Panc1 (cell line): ENCODE data around the gene PILRA. TPM values are rescaled to one million over a fixed set of nuclear protein-coding genes. Genes with fewer than 3 reads are reported as not detected.

Source experiments
- ATAC-seq: fragments of 200-7000 bp; cut with Tn5 transposase; 2 replicates; pipeline ENCODE4 v1.9.1; 2020; ENCODE audit warnings: mild to moderate bottlenecking, moderate library complexity
- BruUV-seq: library from RNA; stranded (reverse); fragments of 400-500 nt; replicated peaks from 2 replicates; lab custom pipeline; 2021; lab: Mats Ljungman, UMichigan
- CTCF ChIA-PET: fragments of 300-600 bp; sonication (Branson Sonifier 250); formaldehyde crosslinking; loops from one replicate; lab custom pipeline; 2022; ENCODE audit warnings: antibody characterized with exemption; lab: Charles Lee
- POLR2A ChIA-PET: fragments of 300-600 bp; sonication (Branson Sonifier 250); formaldehyde crosslinking; loops from one replicate; lab custom pipeline; 2022; ENCODE audit warnings: antibody characterized with exemption; lab: Charles Lee
- DNase-seq: peaks from one replicate; pipeline ENCODE4 v3.0.0-alpha.2; 2010; ENCODE audit warnings: low read depth, low spot score
- H3K27ac ChIP-seq: 2 replicates; pipeline ENCODE4 v1.5.1; 2011; ENCODE audit warnings: mild to moderate bottlenecking, low read length, inconsistent platforms
- H3K27me3 ChIP-seq: fragments of 200-500 bp; sonication (Bioruptor generic); 2 replicates; pipeline ENCODE4 v1.6.0; 2014; ENCODE audit warnings: low read length, inconsistent platforms; ENCODE audit not compliant: control insufficient read depth, insufficient read depth
- H3K36me3 ChIP-seq: fragments of 200-500 bp; sonication (Bioruptor generic); 2 replicates; pipeline ENCODE4 v1.5.1; 2014; ENCODE audit warnings: inconsistent platforms, mild to moderate bottlenecking, low read length, moderate library complexity; ENCODE audit not compliant: control insufficient read depth, insufficient read depth
- H3K4me1 ChIP-seq: 2 replicates; pipeline ENCODE4 v1.5.1; 2011; ENCODE audit warnings: inconsistent platforms, mild to moderate bottlenecking, low read length, moderate library complexity; ENCODE audit not compliant: control insufficient read depth, insufficient read depth
- H3K4me3 ChIP-seq, 2 experiments: 2 replicates each; pipeline ENCODE4 v1.5.1; 2011 to 2012; ENCODE audit warnings: low read depth in 2 of 2, low read length in 2 of 2, mild to moderate bottlenecking in 2 of 2, inconsistent platforms in 1 of 2, moderate library complexity in 1 of 2
- H3K9me3 ChIP-seq: fragments of 200-500 bp; sonication (Bioruptor generic); 2 replicates; pipeline ENCODE4 v1.5.1; 2014; ENCODE audit warnings: low read depth, mild to moderate bottlenecking, inconsistent platforms, low read length, moderate library complexity; ENCODE audit not compliant: control insufficient read depth, insufficient read depth
- CTCF ChIP-seq: fragments of 450-650 bp; IDR thresholded peaks from 2 replicates; pipeline ENCODE4 v1.5.1; 2017; ENCODE audit warnings: mild to moderate bottlenecking
- POLR2AphosphoS5 ChIP-seq: IDR thresholded peaks from 2 replicates; pipeline ENCODE4 v1.6.1; 2012; ENCODE audit warnings: mild to moderate bottlenecking, low read depth, low read length, moderate library complexity
- REST ChIP-seq, 2 experiments: IDR thresholded peaks; 2 replicates each; pipeline ENCODE4 v1.6.1; 2011 to 2012; ENCODE audit warnings: low read depth in 2 of 2, control low read depth in 1 of 2, low read length in 1 of 2, mild to moderate bottlenecking in 1 of 2, moderate library complexity in 1 of 2; ENCODE audit not compliant: insufficient read depth in 1 of 2
- SIN3A ChIP-seq: IDR thresholded peaks from 2 replicates; pipeline ENCODE4 v1.6.1; 2012; ENCODE audit warnings: low read depth, mild to moderate bottlenecking, low read length, moderate library complexity, borderline replicate concordance; ENCODE audit not compliant: insufficient read depth
- TCF7L2 ChIP-seq: IDR thresholded peaks from 2 replicates; pipeline ENCODE4 v1.6.1; 2011; ENCODE audit warnings: mild to moderate bottlenecking, low read depth, low read length, inconsistent platforms
- in situ Hi-C: cut with HindIII; loops from 2 replicates; pipeline ENCODE4 v1.10.0; 2016; ENCODE audit warnings: low sequenced_read_pairs, low pct_unique_long_range_greater_than_20kb
- intact Hi-C: fragments of 100-400 bp; cut with micrococcal nuclease; formaldehyde crosslinking; loops from one replicate; pipeline ENCODE4 v1.10.0; 2022; ENCODE audit not compliant: unreplicated experiment
- total RNA-seq: library from RNA; stranded (reverse); gene quantifications from one replicate; pipeline ENCODE4 v1.2.1, GENCODE V29; 2021; ENCODE audit not compliant: unreplicated experiment

PILRA gene
- total RNA-seq, 1 experiment from 2014 or later = 4.8 TPM

GRCh38 chr7:100398239-100398638, 25.0 kb downstream of the PILRA start:
- Histone ChIP-seq H3K27ac (no peak overlapping the region), H3K36me3 (no peaks in the 10 kb centered on the region), H3K4me1 (no peaks in the 10 kb centered on the region), H3K27me3 (no peaks in the 10 kb centered on the region), H3K9me3 (no peaks in the 10 kb centered on the region), H3K4me3 (no peak overlapping the region)
- DNase-seq (no peak), ATAC-seq (no peak)
- intact Hi-C loops = no loop called here
- in situ Hi-C loops = no loop called here
- ChIA-PET POLR2A (no interaction called here), CTCF (interaction anchor here (0.9 kb wide), 1 partner anchor 24 kb away, joined by 3 read pairs; no protein-coding TSS in a partner anchor)
- TF ChIP-seq CTCF (no peak), TCF7L2 (no peak), REST (IDR thresholded peaks at IDR 0.05; ENCODE audit: insufficient read depth in 1 of 2, low read depth in 2 of 2, low read length in 1 of 2) (no peak), POLR2AphosphoS5 (no peak), SIN3A (no peak)
- BruUV-seq = no TSS peak

GRCh38 chr7:100400041-100400440, 26.8 kb downstream of the PILRA start:
- Histone ChIP-seq H3K4me3 (no peak overlapping the region), H3K4me1 (no peaks in the 10 kb centered on the region), H3K27me3 (no peaks in the 10 kb centered on the region), H3K9me3 (no peaks in the 10 kb centered on the region), H3K36me3 (no peaks in the 10 kb centered on the region), H3K27ac (no peak overlapping the region)
- DNase-seq = no peak
- intact Hi-C loops = no loop called here
- no TSS peak for BruUV-seq
- CTCF ChIA-PET = no interaction called here
- POLR2A ChIA-PET = no interaction called here
- no peak for ATAC-seq
- TF ChIP-seq TCF7L2 = no peak
- no peak for TF ChIP-seq CTCF
- no peak for TF ChIP-seq SIN3A
- no peak for TF ChIP-seq POLR2AphosphoS5
- TF ChIP-seq REST (IDR thresholded peaks at IDR 0.05; ENCODE audit: insufficient read depth in 1 of 2, low read depth in 2 of 2, low read length in 1 of 2) = no peak
- in situ Hi-C loops = no loop called here
